Measurements from ENCODE around the gene CXorf38.
"Not testable (repeated sequence)": the region's sequence is repeated elsewhere in the genome, so short reads cannot be mapped to it uniquely, and the experiment has no call there.

The CXorf38 gene

GRCh38 chrX:40625294-40625693 lies 22.1 kb downstream of the CXorf38 start:
- DNase-seq: no peak

DNA sequence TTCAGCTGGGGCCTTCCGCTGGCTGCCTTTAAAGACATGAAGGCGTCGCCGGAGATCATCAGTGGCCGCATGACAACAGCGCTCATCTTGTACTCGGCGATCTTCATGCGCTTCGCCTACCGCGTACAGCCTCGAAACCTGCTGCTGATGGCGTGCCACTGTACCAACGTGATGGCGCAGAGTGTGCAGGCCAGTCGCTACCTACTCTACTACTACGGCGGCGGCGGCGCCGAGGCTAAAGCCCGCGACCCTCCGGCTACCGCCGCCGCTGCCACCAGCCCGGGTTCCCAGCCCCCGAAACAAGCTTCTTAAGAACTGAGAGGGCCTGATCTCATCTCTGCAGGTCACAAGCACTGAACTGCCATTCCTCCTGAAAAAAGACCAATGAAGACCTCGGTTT lies 23.7 kb downstream of the CXorf38 start:
- no peak for DNase-seq

- DNase-seq: no peak
Observed at GRCh38 chrX:40623139-40623536, 24.2 kb downstream of the CXorf38 start, which contains the start of gene MPC1L. Gene MPC1L, plus strand, starts transcription at chrX:40623428. Its CDS starts 138 bp downstream, at chrX:40623566.

DNA sequence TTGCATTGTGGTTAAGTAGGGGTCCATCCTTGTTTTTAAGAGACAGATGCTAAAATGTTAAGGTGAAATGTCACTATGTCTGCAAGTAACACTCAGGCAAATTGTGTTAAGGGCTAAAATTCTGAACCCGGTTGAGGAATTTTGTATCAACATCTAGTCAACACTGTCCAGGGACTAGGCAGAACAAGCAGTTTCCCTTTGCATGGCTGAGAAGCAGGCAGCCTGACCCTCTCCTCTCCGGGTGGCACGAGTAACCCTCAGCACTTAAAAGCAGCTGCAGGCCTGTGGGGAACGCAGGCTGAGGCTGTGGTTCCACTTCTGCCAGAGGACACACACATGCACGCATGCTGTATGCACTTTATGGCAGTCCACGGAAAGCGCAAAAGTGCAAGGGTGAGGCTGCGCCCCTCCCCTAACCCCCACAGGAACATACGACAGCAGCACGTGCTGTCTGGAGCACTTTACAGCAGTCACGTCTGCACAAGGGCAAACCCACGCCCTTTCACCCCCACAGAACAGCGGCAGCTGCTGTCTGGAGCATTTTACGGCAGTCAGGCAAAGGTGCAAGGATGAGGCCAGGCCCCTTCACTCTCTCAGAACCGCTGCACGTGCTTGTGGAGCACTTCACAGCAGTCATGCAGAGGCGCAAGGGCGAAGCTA lies 24.8 kb downstream of the CXorf38 start:
- DNase-seq: no peak

GRCh38 chrX:40617566-40617965 lies 29.8 kb downstream of the CXorf38 start:
- DNase-seq: no peak

- DNase-seq: no peak
Observed at GRCh38 chrX:40615976-40616375, 31.4 kb downstream of the CXorf38 start.

DNA sequence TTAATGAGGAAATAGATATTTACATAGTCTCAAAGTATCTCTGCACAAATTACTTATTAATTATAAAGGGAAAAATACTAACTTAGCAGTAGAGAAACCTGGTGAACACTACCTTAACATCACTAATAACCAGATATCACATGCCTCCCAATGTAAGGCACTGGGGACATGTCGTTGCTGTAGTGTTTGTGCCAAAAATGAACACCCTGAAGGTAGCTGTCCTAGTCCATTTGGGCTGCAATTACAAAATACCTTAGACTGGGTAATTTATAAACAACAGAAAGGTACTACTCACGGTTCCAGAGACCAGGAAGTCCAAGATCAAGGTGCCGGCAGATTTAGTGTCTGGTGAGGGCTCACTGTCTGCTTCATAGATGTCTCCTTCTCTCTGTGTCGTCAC lies 34.9 kb downstream of the CXorf38 start:
- DNase-seq: no peak

- no peak for DNase-seq
Observed at GRCh38 chrX:40607381-40607780, 40.0 kb downstream of the CXorf38 start.

- no peak for DNase-seq
Observed at GRCh38 chrX:40603446-40603845, 43.9 kb downstream of the CXorf38 start.

DNA sequence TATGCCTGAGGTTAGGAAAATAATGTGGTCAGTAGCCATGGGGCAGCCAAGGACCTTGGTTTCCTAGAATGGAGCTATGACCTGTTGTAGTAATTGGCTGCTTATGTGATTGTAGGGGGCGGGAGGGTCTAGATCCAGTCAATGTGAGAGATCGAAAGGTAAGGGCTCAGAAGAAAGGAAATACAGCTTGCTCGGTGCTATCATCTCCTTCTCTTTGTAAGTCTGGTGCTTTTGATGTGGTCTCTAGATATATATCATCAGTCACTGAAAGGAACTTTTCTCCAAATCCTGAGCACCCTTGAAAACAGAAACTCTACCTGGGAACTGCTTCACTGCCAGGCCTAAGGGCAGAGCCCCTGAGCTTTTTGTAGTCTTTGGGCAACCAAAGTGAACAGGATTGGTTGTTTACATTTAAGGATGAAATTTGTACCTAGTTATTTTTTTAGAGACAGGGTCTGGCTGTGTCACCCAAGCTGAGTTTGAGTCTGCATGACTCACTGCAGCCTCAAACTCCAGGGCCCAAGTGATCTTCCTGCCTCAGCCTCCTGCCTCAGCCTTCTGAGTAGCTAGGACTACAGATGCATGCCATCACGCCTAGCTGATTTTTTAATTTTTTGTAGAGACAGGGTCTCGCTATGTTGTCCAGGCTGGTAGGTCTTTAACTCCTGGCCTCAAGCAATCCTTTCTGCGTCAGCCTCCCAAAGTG lies 57.6 kb downstream of the CXorf38 start:
- DNase-seq: peak; percentile 46

GRCh38 chrX:40587623-40588022 lies 59.7 kb downstream of the CXorf38 start:
- not testable (repeated sequence) for DNase-seq

- DNase-seq: no peak
Observed at GRCh38 chrX:40582811-40583210, 64.5 kb downstream of the CXorf38 start.

DNA sequence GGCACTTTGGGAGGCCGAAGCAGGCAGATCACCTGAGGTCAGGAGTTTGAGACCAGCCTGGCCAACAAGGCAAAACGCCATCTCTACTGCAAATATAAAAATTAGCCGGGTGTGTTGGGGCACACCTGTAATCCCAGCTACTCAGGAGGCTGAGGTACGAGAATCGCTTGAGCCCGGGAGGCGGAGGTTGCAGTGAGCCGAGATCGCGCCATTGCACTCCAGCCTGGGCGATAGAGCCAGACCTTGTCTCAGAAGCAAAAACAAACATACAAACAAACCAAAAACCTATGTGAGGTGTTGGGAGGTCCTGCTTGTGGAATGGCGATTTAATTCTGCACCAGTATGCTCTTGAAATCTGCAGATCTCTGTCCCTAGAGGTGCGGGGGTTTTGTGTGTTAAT lies 65.2 kb downstream of the CXorf38 start:
- DNase-seq: not testable (repeated sequence)

DNA sequence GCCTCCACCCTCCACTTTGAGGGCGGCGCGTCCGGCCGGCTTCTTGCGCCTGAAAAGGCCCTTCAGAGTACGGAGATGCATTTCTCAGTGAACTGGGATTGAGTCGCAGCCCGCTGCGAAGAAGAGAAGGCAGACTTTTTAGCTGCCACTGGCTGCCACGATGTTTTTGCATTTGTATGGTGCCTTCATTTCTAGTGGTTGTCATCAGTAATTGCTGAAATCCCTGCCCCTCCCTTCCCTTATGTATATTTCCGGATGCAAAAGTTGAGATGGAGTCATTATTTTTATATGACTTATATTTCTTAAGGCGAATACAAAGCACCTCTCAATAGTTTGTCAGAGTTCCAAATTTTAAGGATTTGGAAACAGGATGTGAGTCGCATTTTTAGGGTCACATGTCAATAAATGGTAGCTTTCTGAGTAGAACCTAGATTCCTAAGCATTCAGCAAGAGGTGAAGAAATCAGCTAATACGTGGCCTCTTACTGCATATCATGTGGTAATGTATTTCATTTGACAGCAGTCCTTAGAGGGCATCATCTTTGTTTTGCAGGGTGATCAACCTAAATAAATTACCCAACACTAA lies 65.9 kb downstream of the CXorf38 start:
- no peak for DNase-seq

DNA sequence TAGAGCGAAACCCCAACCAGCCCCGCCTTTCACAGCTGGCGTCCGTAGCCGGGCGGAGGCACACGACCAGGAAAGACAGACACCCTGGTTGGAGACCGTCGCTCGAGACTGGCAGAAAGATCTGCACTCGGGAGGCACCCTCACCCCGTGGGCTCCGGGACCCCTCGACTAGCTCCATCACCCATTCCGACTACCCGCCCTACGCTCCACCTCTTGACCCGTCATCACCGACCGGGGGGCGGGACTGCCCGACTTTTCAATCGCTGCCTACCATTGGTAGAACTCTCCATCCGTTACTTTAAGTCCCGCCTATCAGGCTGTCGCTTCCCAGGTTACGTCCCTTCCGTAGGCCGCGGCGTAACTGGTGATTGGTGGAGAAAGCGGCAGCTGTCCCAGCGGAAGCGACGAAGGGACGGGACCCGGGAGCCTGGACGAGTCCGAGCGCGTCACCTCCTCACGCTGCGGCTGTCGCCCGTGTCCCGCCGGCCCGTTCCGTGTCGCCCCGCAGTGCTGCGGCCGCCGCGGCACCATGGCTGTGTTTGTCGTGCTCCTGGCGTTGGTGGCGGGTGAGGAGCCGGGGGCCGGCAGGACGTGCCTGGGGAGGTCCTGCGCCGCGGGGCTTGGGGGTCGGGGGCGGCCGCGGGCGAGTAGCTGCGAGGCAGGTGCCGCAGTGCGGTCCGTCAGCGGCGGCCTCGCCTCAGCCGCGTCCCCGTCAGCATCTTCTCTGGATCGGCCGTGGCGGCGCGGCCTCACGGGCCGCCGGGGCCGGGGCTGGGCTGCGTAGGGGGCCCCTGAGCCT lies 66.6 kb downstream of the CXorf38 start, which contains the start of gene ATP6AP2:
Gene ATP6AP2 (plus strand): TSS at position 434 of the 799 bp plus-strand sequence. CDS start 96 bp downstream, at position 530.
- peak; percentile 92 for DNase-seq

GRCh38 chrX:40579900-40580536 lies 67.3 kb downstream of the CXorf38 start:
- no peak for DNase-seq

DNA sequence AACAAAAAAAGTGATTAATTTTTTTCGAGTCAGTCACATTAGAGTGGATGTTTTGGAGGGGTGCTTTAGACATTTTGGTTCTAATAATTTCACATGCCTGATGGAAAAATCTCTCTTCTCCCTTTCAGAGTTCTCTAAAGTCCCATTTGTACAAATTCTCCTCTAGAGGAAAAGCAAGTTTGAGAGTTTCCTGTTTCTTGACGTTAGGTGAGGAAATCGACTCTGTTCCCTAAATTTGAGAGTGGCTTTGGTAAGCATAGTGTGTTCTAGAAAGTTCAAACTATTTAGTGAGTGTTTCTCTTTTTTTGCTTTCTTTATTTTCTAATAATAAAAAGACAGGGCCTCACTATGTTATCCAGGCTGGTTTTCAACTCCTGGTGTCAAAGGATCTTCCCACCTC lies 68.2 kb downstream of the CXorf38 start:
- DNase-seq: no peak

DNA sequence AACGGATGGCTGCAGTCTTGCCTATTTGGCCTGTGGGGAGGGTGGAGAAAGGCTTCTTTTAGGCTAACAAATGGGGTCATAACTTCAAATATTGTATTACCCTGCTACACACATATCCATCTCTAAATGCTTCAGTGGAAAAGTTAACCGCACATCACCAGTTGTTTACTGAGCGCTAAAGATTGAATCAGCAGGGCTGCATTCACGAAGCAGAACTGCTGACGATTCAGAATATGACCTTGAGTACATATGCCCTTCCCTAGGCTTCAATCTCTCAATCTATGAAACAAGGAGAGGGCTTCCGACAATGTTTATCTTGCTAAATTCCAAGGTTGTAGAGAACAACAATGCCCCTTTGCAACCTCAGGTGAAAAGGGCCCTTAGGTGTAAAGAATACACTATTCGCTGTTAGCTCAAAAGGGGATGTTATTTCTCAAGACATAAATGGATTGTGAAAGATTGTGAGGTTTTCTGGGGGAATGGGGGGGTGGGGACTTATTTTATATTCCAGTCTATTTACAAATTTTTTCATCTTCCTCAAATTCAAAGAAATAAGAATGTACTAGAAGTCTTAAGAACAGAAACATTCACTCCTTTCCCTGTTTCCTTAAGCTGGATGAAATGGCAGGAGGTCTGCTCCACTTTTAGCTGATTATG lies 69.2 kb downstream of the CXorf38 start:
- DNase-seq: no peak
